DOHH2 (cell line): ENCODE results near the gene CDK14.

Experiments
- H3F3A ChIP-seq: fragments of 200-600 bp; sonication (generic), shearing (Covaris generic); 2 replicates; pipeline ENCODE4 v1.6.0; 2016; ENCODE audit warnings: antibody characterized with exemption, mild to moderate bottlenecking; ENCODE audit not compliant: control insufficient read depth, insufficient read depth
- H3K27ac ChIP-seq: fragments of 200-600 bp; sonication (generic); 2 replicates; pipeline ENCODE4 v1.5.1; 2014; ENCODE audit warnings: low read depth, mild to moderate bottlenecking, low read length, moderate library complexity
- H3K27me3 ChIP-seq: fragments of 200-600 bp; sonication (generic); 2 replicates; pipeline ENCODE4 v1.6.1; 2014; ENCODE audit warnings: mild to moderate bottlenecking, low read length, mixed read lengths; ENCODE audit not compliant: control insufficient read depth
- H3K36me3 ChIP-seq: fragments of 200-600 bp; sonication (generic); 2 replicates; pipeline ENCODE4 v1.6.1; 2014; ENCODE audit warnings: mild to moderate bottlenecking, low read length, moderate library complexity, mixed read lengths; ENCODE audit not compliant: control insufficient read depth
- H3K4me1 ChIP-seq: fragments of 200-600 bp; sonication (generic); 2 replicates; pipeline ENCODE4 v1.6.1; 2014; ENCODE audit warnings: mild to moderate bottlenecking, low read length, mixed read lengths; ENCODE audit not compliant: control insufficient read depth
- H3K4me2 ChIP-seq: fragments of 200-600 bp; sonication (generic); 2 replicates; pipeline ENCODE4 v1.6.0; 2014; ENCODE audit warnings: mild to moderate bottlenecking, low read length, moderate library complexity
- H3K4me3 ChIP-seq: fragments of 200-600 bp; sonication (generic); 2 replicates; pipeline ENCODE4 v1.5.1; 2014; ENCODE audit warnings: mild to moderate bottlenecking, low read length, mixed read lengths
- H3K79me2 ChIP-seq: fragments of 200-600 bp; sonication (generic); 2 replicates; pipeline ENCODE4 v1.6.1; 2014; ENCODE audit warnings: mild to moderate bottlenecking, low read length, mixed read lengths; ENCODE audit not compliant: control insufficient read depth
- H3K9me2 ChIP-seq: fragments of 200-600 bp; sonication (generic); replicated peaks from 2 replicates; pipeline ENCODE4 v1.6.1; 2014; ENCODE audit warnings: mild to moderate bottlenecking, low read length, mixed read lengths; ENCODE audit not compliant: control insufficient read depth
- H3K9me3 ChIP-seq: fragments of 200-600 bp; sonication (generic); 2 replicates; pipeline ENCODE4 v1.6.1; 2014; ENCODE audit warnings: antibody characterized with exemption, low read length, mixed read lengths; ENCODE audit not compliant: control insufficient read depth, insufficient read depth
- H4K20me1 ChIP-seq: fragments of 200-600 bp; sonication (generic); 2 replicates; pipeline ENCODE4 v1.6.0; 2014; ENCODE audit warnings: low read depth, mild to moderate bottlenecking, antibody characterized with exemption, low read length, moderate library complexity; ENCODE audit not compliant: control insufficient read depth, insufficient read depth
- EZH2phosphoT487 ChIP-seq: fragments of 200-600 bp; sonication (generic); IDR thresholded peaks from 2 replicates; pipeline ENCODE4 v1.6.1; 2017; ENCODE audit warnings: borderline replicate concordance, mild to moderate bottlenecking, antibody characterized with exemption, low read length, moderate library complexity, mixed read lengths
- TF ChIP-seq, protein P1 (sequence below): fragments of 200-600 bp; sonication (generic); IDR thresholded peaks from one replicate; pipeline ENCODE4 v1.5.1; 2014; ENCODE audit warnings: antibody characterized with exemption, mild to moderate bottlenecking, low read depth, low read length; ENCODE audit not compliant: poor library complexity, severe bottlenecking

The CDK14 gene

DNA sequence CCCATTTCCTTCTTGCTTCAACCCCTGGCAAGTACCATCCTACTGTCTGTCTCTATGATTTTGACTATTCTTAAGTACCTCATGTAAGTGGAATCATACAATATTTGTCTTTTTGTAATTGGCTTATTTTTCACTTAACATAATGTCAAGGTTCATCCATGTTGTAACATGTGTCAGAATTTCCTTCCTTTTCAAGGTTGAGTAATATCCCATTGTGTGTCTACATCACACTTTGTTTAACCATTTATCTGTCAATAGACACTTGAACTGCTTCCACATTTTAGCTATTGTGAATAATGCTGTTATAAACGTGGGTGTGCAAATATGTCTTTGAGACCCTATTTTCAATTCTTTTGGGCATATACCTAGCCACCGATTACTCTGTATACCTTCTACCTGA, 14.0 kb upstream of the CDK14 start:
- Histone ChIP-seq H3K79me2 (no peaks in the 10 kb centered on the region), H3K9me3 (no peaks in the 10 kb centered on the region), H3K4me3 (no peak overlapping the region), H3K27ac (no peak overlapping the region), H4K20me1 (no peaks in the 10 kb centered on the region), H3K36me3 (no peaks in the 10 kb centered on the region), H3K27me3 (no peaks in the 10 kb centered on the region), H3K4me2 (no peak overlapping the region), H3F3A (no peaks in the 10 kb centered on the region), H3K4me1 (no peaks in the 10 kb centered on the region), H3K9me2 (no peaks in the 10 kb centered on the region)
- TF ChIP-seq, protein P1, sequence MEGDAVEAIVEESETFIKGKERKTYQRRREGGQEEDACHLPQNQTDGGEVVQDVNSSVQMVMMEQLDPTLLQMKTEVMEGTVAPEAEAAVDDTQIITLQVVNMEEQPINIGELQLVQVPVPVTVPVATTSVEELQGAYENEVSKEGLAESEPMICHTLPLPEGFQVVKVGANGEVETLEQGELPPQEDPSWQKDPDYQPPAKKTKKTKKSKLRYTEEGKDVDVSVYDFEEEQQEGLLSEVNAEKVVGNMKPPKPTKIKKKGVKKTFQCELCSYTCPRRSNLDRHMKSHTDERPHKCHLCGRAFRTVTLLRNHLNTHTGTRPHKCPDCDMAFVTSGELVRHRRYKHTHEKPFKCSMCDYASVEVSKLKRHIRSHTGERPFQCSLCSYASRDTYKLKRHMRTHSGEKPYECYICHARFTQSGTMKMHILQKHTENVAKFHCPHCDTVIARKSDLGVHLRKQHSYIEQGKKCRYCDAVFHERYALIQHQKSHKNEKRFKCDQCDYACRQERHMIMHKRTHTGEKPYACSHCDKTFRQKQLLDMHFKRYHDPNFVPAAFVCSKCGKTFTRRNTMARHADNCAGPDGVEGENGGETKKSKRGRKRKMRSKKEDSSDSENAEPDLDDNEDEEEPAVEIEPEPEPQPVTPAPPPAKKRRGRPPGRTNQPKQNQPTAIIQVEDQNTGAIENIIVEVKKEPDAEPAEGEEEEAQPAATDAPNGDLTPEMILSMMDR, result no peak
- TF ChIP-seq EZH2phosphoT487, result no peak

DNA sequence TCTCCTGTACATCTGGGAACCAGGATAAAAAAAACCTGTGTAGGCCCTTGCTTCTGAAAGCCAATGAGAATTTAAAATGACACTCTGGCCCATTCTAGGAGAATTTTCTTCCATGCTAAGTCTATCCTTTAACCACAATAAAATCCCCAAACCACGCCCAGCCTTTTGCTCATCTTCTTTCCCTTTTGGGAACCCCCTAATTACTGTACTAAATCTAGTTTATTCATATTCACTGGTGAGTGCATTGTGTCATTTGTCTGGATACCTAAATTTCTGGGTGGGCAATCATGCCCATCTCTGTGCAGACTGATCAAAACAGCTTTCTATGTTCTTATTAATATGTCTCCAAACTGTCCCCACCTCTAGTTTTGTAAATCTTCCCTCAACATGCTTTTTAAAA, 11.7 kb upstream of the CDK14 start:
- H3K27me3 ChIP-seq, result no peaks in the 10 kb centered on the region
- H3K4me3 ChIP-seq, result no peak overlapping the region
- no peak overlapping the region for H3K27ac ChIP-seq
- no peaks in the 10 kb centered on the region for H3K36me3 ChIP-seq
- H3K4me1 ChIP-seq, result no peaks in the 10 kb centered on the region
- H3F3A ChIP-seq, result no peaks in the 10 kb centered on the region
- no peaks in the 10 kb centered on the region for H4K20me1 ChIP-seq
- no peak overlapping the region for H3K4me2 ChIP-seq
- no peaks in the 10 kb centered on the region; the same call in 1 of the 2 replicates for H3K9me3 ChIP-seq
- no peaks in the 10 kb centered on the region for H3K9me2 ChIP-seq
- TF ChIP-seq, protein P1, result no peak
- no peak for TF ChIP-seq EZH2phosphoT487
- no peaks in the 10 kb centered on the region for H3K79me2 ChIP-seq

DNA sequence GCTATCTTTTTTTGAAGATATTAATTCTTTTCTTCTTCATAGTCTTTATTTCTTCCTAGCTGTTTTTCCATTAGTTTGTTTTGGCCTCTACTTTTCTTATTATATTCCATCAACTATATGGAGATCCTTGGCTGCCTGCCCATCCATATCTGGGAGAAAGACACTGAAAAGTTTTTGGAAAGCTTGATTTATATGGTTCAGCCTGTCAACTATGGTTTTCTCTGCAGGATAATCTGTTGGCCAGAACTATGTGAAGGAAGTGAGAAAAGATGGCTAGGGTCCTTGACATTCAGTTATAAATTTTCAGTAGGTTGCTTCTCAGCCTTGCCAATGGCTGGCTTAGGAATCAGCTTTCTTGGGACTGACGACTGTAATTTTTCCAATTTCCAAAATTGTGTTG, 10.0 kb upstream of the CDK14 start:
- no peaks in the 10 kb centered on the region for H3K79me2 ChIP-seq
- H3K4me1 ChIP-seq, result no peaks in the 10 kb centered on the region
- H3K4me2 ChIP-seq, result no peak overlapping the region
- no peak for TF ChIP-seq EZH2phosphoT487
- TF ChIP-seq, protein P1, result no peak
- H3K4me3 ChIP-seq, result no peak overlapping the region
- no peaks in the 10 kb centered on the region for H3F3A ChIP-seq
- no peaks in the 10 kb centered on the region for H3K27me3 ChIP-seq
- H3K36me3 ChIP-seq, result no peaks in the 10 kb centered on the region
- H3K27ac ChIP-seq, result no peak overlapping the region
- H3K9me3 ChIP-seq, result no peaks in the 10 kb centered on the region; the same call in 1 of the 2 replicates
- no peaks in the 10 kb centered on the region for H4K20me1 ChIP-seq
- H3K9me2 ChIP-seq, result no peaks in the 10 kb centered on the region

DNA sequence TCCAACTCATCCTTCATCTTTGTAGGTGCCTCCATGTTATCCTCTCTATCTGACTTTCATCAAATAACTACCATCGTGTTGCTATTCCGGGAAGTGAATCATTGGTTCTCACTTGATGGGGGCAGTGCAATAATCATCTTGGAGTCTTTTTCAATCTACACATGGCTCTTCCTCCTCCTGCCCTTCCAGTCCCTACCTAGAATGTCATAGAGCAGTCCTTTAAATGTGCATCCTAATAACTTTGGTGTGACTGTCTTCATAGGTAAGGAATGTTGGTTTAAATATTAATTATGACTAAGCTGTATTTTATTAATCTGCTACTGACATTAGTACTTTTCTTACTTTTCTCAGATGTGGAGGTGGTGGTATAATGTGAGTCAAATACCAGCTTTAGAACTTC, 8.4 kb upstream of the CDK14 start:
- Histone ChIP-seq H4K20me1 (no peaks in the 10 kb centered on the region), H3K27me3 (no peaks in the 10 kb centered on the region), H3K9me2 (no peaks in the 10 kb centered on the region), H3K27ac (no peak overlapping the region), H3K79me2 (no peaks in the 10 kb centered on the region), H3K9me3 (no peaks in the 10 kb centered on the region; the same call in 1 of the 2 replicates), H3K4me2 (no peak overlapping the region), H3F3A (no peaks in the 10 kb centered on the region), H3K36me3 (no peaks in the 10 kb centered on the region), H3K4me1 (no peaks in the 10 kb centered on the region), H3K4me3 (no peak overlapping the region)
- no peak for TF ChIP-seq EZH2phosphoT487
- TF ChIP-seq, protein P1, result no peak
